ENCODE data around the gene BRME1. TPM values are rescaled to one million over a fixed set of nuclear protein-coding genes. Genes with fewer than 3 reads are reported as not detected.

The BRME1 gene
- total RNA-seq, 1 experiment from 2014 or later = 13.9 TPM

DNA sequence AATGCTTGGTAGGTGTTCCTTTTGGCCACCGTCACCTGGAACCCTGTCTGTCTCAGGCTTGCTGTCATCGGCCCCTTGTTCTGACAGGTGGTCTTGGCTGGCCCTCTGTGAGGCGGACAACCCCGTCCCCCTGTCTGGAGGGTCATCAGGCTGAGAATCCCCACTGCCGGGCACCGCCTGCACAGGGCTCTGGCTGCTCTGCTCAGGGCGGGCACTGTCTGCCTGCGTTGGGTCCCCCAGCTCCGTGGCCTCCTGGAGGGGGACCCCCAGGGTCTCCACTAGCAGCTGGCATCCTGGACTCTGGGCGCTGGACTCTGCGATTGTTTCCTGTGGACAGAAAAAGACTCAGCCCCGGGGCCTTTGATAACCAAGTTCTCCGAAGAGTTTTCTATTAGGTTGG, 15.8 kb downstream of the BRME1 start:
- Histone ChIP-seq H3K27me3 (ENCODE audit: insufficient read depth, low read depth) (no peaks in the 10 kb centered on the region), H3K79me2 (ENCODE audit: low read depth) (no peaks in the 10 kb centered on the region), H3K4me1 (replicated peaks; ENCODE audit: insufficient read depth) (peaks cover 45% of the 10 kb centered on the region), H3K4me3 (no peak overlapping the region), H3F3A (ENCODE audit: insufficient read depth, low read depth) (peaks cover 40% of the 10 kb centered on the region), H4K20me1 (ENCODE audit: insufficient read depth) (no peaks in the 10 kb centered on the region), H3K27ac (no peak overlapping the region), H3K9me2 (ENCODE audit: insufficient read depth) (no peaks in the 10 kb centered on the region), H3K4me2 (no peak overlapping the region), H2AFZ (no peak overlapping the region), H3K36me3 (ENCODE audit: low read depth) (no peaks in the 10 kb centered on the region), H3K9me3 (ENCODE audit: insufficient read depth, low read depth) (no peaks in the 10 kb centered on the region)
- intact Hi-C loops (cut with micrococcal nuclease; ENCODE audit: unreplicated experiment) = no loop called here
- CTCF ChIA-PET = interaction anchor here (0.5 to 0.6 kb wide), 2 partner anchors 14 to 169 kb away, joined by 3 to 6 read pairs; no protein-coding TSS in a partner anchor
- POLR2A ChIA-PET (ENCODE audit: unreplicated experiment) = no interaction called here
- no TSS peak for BruUV-seq (replicated peaks)
- TF ChIP-seq, protein P1, sequence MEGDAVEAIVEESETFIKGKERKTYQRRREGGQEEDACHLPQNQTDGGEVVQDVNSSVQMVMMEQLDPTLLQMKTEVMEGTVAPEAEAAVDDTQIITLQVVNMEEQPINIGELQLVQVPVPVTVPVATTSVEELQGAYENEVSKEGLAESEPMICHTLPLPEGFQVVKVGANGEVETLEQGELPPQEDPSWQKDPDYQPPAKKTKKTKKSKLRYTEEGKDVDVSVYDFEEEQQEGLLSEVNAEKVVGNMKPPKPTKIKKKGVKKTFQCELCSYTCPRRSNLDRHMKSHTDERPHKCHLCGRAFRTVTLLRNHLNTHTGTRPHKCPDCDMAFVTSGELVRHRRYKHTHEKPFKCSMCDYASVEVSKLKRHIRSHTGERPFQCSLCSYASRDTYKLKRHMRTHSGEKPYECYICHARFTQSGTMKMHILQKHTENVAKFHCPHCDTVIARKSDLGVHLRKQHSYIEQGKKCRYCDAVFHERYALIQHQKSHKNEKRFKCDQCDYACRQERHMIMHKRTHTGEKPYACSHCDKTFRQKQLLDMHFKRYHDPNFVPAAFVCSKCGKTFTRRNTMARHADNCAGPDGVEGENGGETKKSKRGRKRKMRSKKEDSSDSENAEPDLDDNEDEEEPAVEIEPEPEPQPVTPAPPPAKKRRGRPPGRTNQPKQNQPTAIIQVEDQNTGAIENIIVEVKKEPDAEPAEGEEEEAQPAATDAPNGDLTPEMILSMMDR (conservative IDR thresholded peaks at IDR 0.05) = no peak
- TF ChIP-seq EZH2 (IDR thresholded peaks at IDR 0.05; ENCODE audit: low read depth) = no peak
- DNase-seq = no peak

DNA sequence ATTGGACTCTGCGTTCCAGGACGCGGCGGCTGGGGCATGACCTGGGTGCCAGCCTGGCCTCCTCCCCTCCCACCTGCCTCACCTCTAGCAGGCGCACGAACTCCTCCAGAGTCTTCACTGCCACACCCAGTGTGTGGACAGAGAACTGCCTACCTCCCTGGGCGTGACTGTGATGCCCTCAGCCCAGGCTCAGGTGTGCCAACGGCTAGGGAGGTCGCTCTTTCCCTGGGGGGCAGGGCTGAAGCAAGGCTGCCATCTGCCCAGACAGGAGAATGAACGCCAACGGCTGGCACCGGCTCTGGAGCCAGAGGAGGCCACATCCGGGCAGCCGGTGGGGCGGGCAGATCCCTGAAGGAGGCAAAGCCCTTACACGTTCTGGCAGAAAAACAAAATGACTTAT, 17.6 kb downstream of the BRME1 start:
- H3K27ac ChIP-seq = no peak overlapping the region
- no peak overlapping the region for H3K4me2 ChIP-seq
- intact Hi-C loops (cut with micrococcal nuclease; ENCODE audit: unreplicated experiment) = no loop called here
- no peak for TF ChIP-seq EZH2 (IDR thresholded peaks at IDR 0.05; ENCODE audit: low read depth)
- TF ChIP-seq, protein P1 (conservative IDR thresholded peaks at IDR 0.05) = no peak
- H3K9me3 ChIP-seq (ENCODE audit: insufficient read depth, low read depth) = no peaks in the 10 kb centered on the region
- CTCF ChIA-PET = no interaction called here
- H3K4me1 ChIP-seq (replicated peaks; ENCODE audit: insufficient read depth) = peaks cover 37% of the 10 kb centered on the region
- H3K9me2 ChIP-seq (ENCODE audit: insufficient read depth) = no peaks in the 10 kb centered on the region
- no peaks in the 10 kb centered on the region for H3K27me3 ChIP-seq (ENCODE audit: insufficient read depth, low read depth)
- no peak for DNase-seq
- BruUV-seq (replicated peaks) = no TSS peak
- H3K79me2 ChIP-seq (ENCODE audit: low read depth) = no peaks in the 10 kb centered on the region
- H3K4me3 ChIP-seq = no peak overlapping the region
- POLR2A ChIA-PET (ENCODE audit: unreplicated experiment) = interaction anchor here (0.7 kb wide), 1 partner anchor 109 kb away, joined by 3 read pairs; no protein-coding TSS in a partner anchor
- no peak overlapping the region for H2AFZ ChIP-seq
- peaks cover 25% of the 10 kb centered on the region for H3F3A ChIP-seq (ENCODE audit: insufficient read depth, low read depth)
- H3K36me3 ChIP-seq (ENCODE audit: low read depth) = no peaks in the 10 kb centered on the region
- no peaks in the 10 kb centered on the region for H4K20me1 ChIP-seq (ENCODE audit: insufficient read depth)

- Histone ChIP-seq H3K9me3 (ENCODE audit: insufficient read depth, low read depth) (no peaks in the 10 kb centered on the region), H3K4me3 (no peak overlapping the region), H4K20me1 (ENCODE audit: insufficient read depth) (no peaks in the 10 kb centered on the region), H3F3A (ENCODE audit: insufficient read depth, low read depth) (peaks cover 17% of the 10 kb centered on the region), H3K79me2 (ENCODE audit: low read depth) (no peaks in the 10 kb centered on the region), H3K27ac (no peak overlapping the region), H3K4me2 (peak overlapping the region; percentile 9), H3K4me1 (replicated peaks; ENCODE audit: insufficient read depth) (peaks cover 29% of the 10 kb centered on the region), H3K36me3 (ENCODE audit: low read depth) (no peaks in the 10 kb centered on the region), H2AFZ (no peak overlapping the region), H3K27me3 (ENCODE audit: insufficient read depth, low read depth) (no peaks in the 10 kb centered on the region), H3K9me2 (ENCODE audit: insufficient read depth) (no peaks in the 10 kb centered on the region)
- no TSS peak for BruUV-seq (replicated peaks)
- CTCF ChIA-PET = no interaction called here
- peak in 1 of 2 experiments; percentile 67 for DNase-seq
- intact Hi-C loops (cut with micrococcal nuclease; ENCODE audit: unreplicated experiment) = no loop called here
- TF ChIP-seq EZH2 (IDR thresholded peaks at IDR 0.05; ENCODE audit: low read depth) = no peak
- TF ChIP-seq, protein P1 (conservative IDR thresholded peaks at IDR 0.05) = no peak
- POLR2A ChIA-PET (ENCODE audit: unreplicated experiment) = no interaction called here
Measured at GRCh38 chr19:13887517-13887916, 18.4 kb downstream of the BRME1 start.
